Activated CD4-positive, alpha-beta memory T cell treated with anti-CD3 and anti-CD28 coated beads, Interleukin-2, amount 10 ng/mL, durations not matched to agents 7 days and 5 days (primary cell): ENCODE measurements around the gene VTI1A. TPM values are rescaled to one million over a fixed set of nuclear protein-coding genes. Genes with fewer than 3 reads are reported as not detected.

Experiments
- CTCF ChIA-PET: fragments of 350-600 bp; sonication (Branson Sonifier 250); formaldehyde crosslinking; loops from one replicate; lab custom pipeline; 2021; ENCODE audit warnings: antibody characterized with exemption, inconsistent platforms; lab: Charles Lee
- POLR2A ChIA-PET: fragments of 350-600 bp; sonication (Branson Sonifier 250); formaldehyde crosslinking; loops from one replicate; lab custom pipeline; 2021; ENCODE audit warnings: antibody characterized with exemption; lab: Charles Lee
- DNase-seq: peaks from one replicate; pipeline ENCODE4 v3.0.0-alpha.2; 2020
- H3K27ac Mint-ChIP-seq: one replicate; pipeline ENCODE4 v1.8.0; 2021; ENCODE audit warnings: mild to moderate bottlenecking, mixed read lengths
- H3K27me3 Mint-ChIP-seq: one replicate; pipeline ENCODE4 v1.8.0; 2021; ENCODE audit warnings: mixed read lengths
- H3K36me3 Mint-ChIP-seq: one replicate; pipeline ENCODE4 v1.8.0; 2021; ENCODE audit warnings: low read depth, mixed read lengths
- H3K4me1 Mint-ChIP-seq: one replicate; pipeline ENCODE4 v1.8.0; 2021; ENCODE audit warnings: mixed read lengths
- H3K4me3 Mint-ChIP-seq: one replicate; pipeline ENCODE4 v1.8.0; 2021; ENCODE audit warnings: mild to moderate bottlenecking, mixed read lengths
- H3K9me3 Mint-ChIP-seq: one replicate; pipeline ENCODE4 v1.8.0; 2021; ENCODE audit warnings: mixed read lengths
- total RNA-seq, 2 experiments: library from RNA; stranded (reverse); gene quantifications; one replicate each; pipeline ENCODE4 v1.2.3, GENCODE V29; 2021

The VTI1A gene
- total RNA-seq, 2 experiments from 2014 or later = 32.9 to 37.3 TPM

- peaks cover 26% of the 10 kb centered on the region for H3K4me1 Mint-ChIP-seq
- H3K4me3 Mint-ChIP-seq = no peak overlapping the region
- H3K36me3 Mint-ChIP-seq = peaks cover 8% of the 10 kb centered on the region
- DNase-seq = no peak
- POLR2A ChIA-PET = no interaction called here
- no peaks in the 10 kb centered on the region for H3K9me3 Mint-ChIP-seq
- H3K27ac Mint-ChIP-seq = no peak overlapping the region
- H3K27me3 Mint-ChIP-seq = no peaks in the 10 kb centered on the region
- CTCF ChIA-PET = no interaction called here
Measured at GRCh38 chr10:112515852-112516251, 68.8 kb downstream of the VTI1A start.

- ChIA-PET POLR2A (no interaction called here), CTCF (no interaction called here)
- H3K9me3 Mint-ChIP-seq = no peaks in the 10 kb centered on the region
- H3K4me1 Mint-ChIP-seq = peaks cover 24% of the 10 kb centered on the region
- H3K27me3 Mint-ChIP-seq = no peaks in the 10 kb centered on the region
- H3K4me3 Mint-ChIP-seq = no peak overlapping the region
- no peak for DNase-seq
- H3K27ac Mint-ChIP-seq = no peak overlapping the region
- peaks cover 3% of the 10 kb centered on the region for H3K36me3 Mint-ChIP-seq
Measured at GRCh38 chr10:112517451-112517862, 70.4 kb downstream of the VTI1A start.

GRCh38 chr10:112519133-112519761 is 72.2 kb downstream of the VTI1A start:
- Mint-ChIP-seq H3K4me1 (peaks cover 24% of the 10 kb centered on the region), H3K27me3 (no peaks in the 10 kb centered on the region), H3K9me3 (no peaks in the 10 kb centered on the region), H3K36me3 (peaks cover 3% of the 10 kb centered on the region), H3K27ac (no peak overlapping the region), H3K4me3 (no peak overlapping the region)
- POLR2A ChIA-PET = interaction anchor here (2.0 kb wide), 1 partner anchor 13 kb away, joined by 8 read pairs; no protein-coding TSS in a partner anchor
- DNase-seq = no peak
- CTCF ChIA-PET = interaction anchor here (1.0 to 1.1 kb wide), 2 partner anchors 10 to 13 kb away, joined by 3 read pairs; no protein-coding TSS in a partner anchor

- H3K27me3 Mint-ChIP-seq = no peaks in the 10 kb centered on the region
- no peak overlapping the region for H3K27ac Mint-ChIP-seq
- ChIA-PET CTCF (no interaction called here), POLR2A (no interaction called here)
- H3K9me3 Mint-ChIP-seq = no peaks in the 10 kb centered on the region
- H3K4me1 Mint-ChIP-seq = peaks cover 37% of the 10 kb centered on the region
- H3K4me3 Mint-ChIP-seq = no peak overlapping the region
- DNase-seq = no peak
- H3K36me3 Mint-ChIP-seq = peaks cover 3% of the 10 kb centered on the region
Measured at GRCh38 chr10:112520914-112521313, 73.9 kb downstream of the VTI1A start.

GRCh38 chr10:112524641-112525040 is 77.6 kb downstream of the VTI1A start:
- POLR2A ChIA-PET = no interaction called here
- DNase-seq = no peak
- H3K27me3 Mint-ChIP-seq = no peaks in the 10 kb centered on the region
- no peaks in the 10 kb centered on the region for H3K9me3 Mint-ChIP-seq
- H3K4me3 Mint-ChIP-seq = no peak overlapping the region
- H3K4me1 Mint-ChIP-seq = peaks cover 23% of the 10 kb centered on the region
- CTCF ChIA-PET = no interaction called here
- peaks cover 13% of the 10 kb centered on the region for H3K36me3 Mint-ChIP-seq
- H3K27ac Mint-ChIP-seq = no peak overlapping the region

- peaks cover 22% of the 10 kb centered on the region for H3K4me1 Mint-ChIP-seq
- POLR2A ChIA-PET = no interaction called here
- H3K27me3 Mint-ChIP-seq = no peaks in the 10 kb centered on the region
- no peak overlapping the region for H3K27ac Mint-ChIP-seq
- no peaks in the 10 kb centered on the region for H3K9me3 Mint-ChIP-seq
- H3K4me3 Mint-ChIP-seq = no peak overlapping the region
- CTCF ChIA-PET = no interaction called here
- peaks cover 15% of the 10 kb centered on the region for H3K36me3 Mint-ChIP-seq
- DNase-seq = no peak
Measured at GRCh38 chr10:112525200-112525599, 78.2 kb downstream of the VTI1A start.

- peaks cover 6% of the 10 kb centered on the region for H3K9me3 Mint-ChIP-seq
- DNase-seq = no peak
- POLR2A ChIA-PET = interaction anchor here (1.7 kb wide), 1 partner anchor 10 kb away, joined by 5 read pairs; no protein-coding TSS in a partner anchor
- H3K4me1 Mint-ChIP-seq = peaks cover 29% of the 10 kb centered on the region
- H3K27ac Mint-ChIP-seq = no peak overlapping the region
- H3K27me3 Mint-ChIP-seq = no peaks in the 10 kb centered on the region
- H3K4me3 Mint-ChIP-seq = no peak overlapping the region
- H3K36me3 Mint-ChIP-seq = peaks cover 22% of the 10 kb centered on the region
- CTCF ChIA-PET = no interaction called here
Measured at GRCh38 chr10:112526139-112526538, 79.1 kb downstream of the VTI1A start.

- POLR2A ChIA-PET = interaction anchor here (1.7 kb wide), 1 partner anchor 9 kb away, joined by 5 read pairs; no protein-coding TSS in a partner anchor
- CTCF ChIA-PET = no interaction called here
- Mint-ChIP-seq H3K4me1 (peaks cover 37% of the 10 kb centered on the region), H3K9me3 (peaks cover 6% of the 10 kb centered on the region), H3K4me3 (no peak overlapping the region), H3K36me3 (peaks cover 27% of the 10 kb centered on the region), H3K27me3 (no peaks in the 10 kb centered on the region), H3K27ac (no peak overlapping the region)
- DNase-seq = no peak
Measured at GRCh38 chr10:112526906-112527305, 79.9 kb downstream of the VTI1A start.

- ChIA-PET POLR2A (no interaction called here), CTCF (no interaction called here)
- H3K9me3 Mint-ChIP-seq = peaks cover 6% of the 10 kb centered on the region
- no peak overlapping the region for H3K27ac Mint-ChIP-seq
- peaks cover 2% of the 10 kb centered on the region for H3K27me3 Mint-ChIP-seq
- peaks cover 47% of the 10 kb centered on the region for H3K4me1 Mint-ChIP-seq
- peaks cover 32% of the 10 kb centered on the region for H3K36me3 Mint-ChIP-seq
- DNase-seq = no peak
- H3K4me3 Mint-ChIP-seq = no peak overlapping the region
Measured at GRCh38 chr10:112528235-112528634, 81.2 kb downstream of the VTI1A start.

GRCh38 chr10:112531421-112531820 is 84.4 kb downstream of the VTI1A start:
- Mint-ChIP-seq H3K4me3 (no peak overlapping the region), H3K27me3 (peaks cover 6% of the 10 kb centered on the region), H3K36me3 (peaks cover 34% of the 10 kb centered on the region), H3K4me1 (peaks cover 38% of the 10 kb centered on the region), H3K27ac (peak overlapping the region; percentile 31), H3K9me3 (peaks cover 6% of the 10 kb centered on the region)
- ChIA-PET POLR2A (interaction anchor here (0.8 to 2.1 kb wide), 3 partner anchors 13 to 157 kb away, joined by 3 to 8 read pairs (median 5); partner anchors contain the start of genes VTI1A and ZDHHC6), CTCF (interaction anchor here (1.2 kb wide), 1 partner anchor 12 kb away, joined by 3 read pairs; no protein-coding TSS in a partner anchor)
- DNase-seq = no peak

GRCh38 chr10:112532189-112532588 is 85.2 kb downstream of the VTI1A start:
- POLR2A ChIA-PET = interaction anchor here (1.9 to 2.1 kb wide), 2 partner anchors 13 to 85 kb away, joined by 5 to 8 read pairs; partner anchors contain the start of genes VTI1A and ZDHHC6
- H3K27me3 Mint-ChIP-seq = peaks cover 6% of the 10 kb centered on the region
- CTCF ChIA-PET = interaction anchor here (1.2 kb wide), 1 partner anchor 13 kb away, joined by 3 read pairs; no protein-coding TSS in a partner anchor
- peak overlapping the region; percentile 45 for H3K27ac Mint-ChIP-seq
- H3K9me3 Mint-ChIP-seq = peaks cover 6% of the 10 kb centered on the region
- H3K4me1 Mint-ChIP-seq = peaks cover 38% of the 10 kb centered on the region
- no peak for DNase-seq
- peak overlapping the region; percentile 67 for H3K4me3 Mint-ChIP-seq
- H3K36me3 Mint-ChIP-seq = peaks cover 29% of the 10 kb centered on the region

- Mint-ChIP-seq H3K4me3 (no peak overlapping the region), H3K9me3 (peaks cover 6% of the 10 kb centered on the region), H3K27me3 (peaks cover 6% of the 10 kb centered on the region), H3K36me3 (peaks cover 30% of the 10 kb centered on the region), H3K27ac (no peak overlapping the region), H3K4me1 (peaks cover 38% of the 10 kb centered on the region)
- CTCF ChIA-PET = no interaction called here
- POLR2A ChIA-PET = interaction anchor here (1.9 to 2.1 kb wide), 2 partner anchors 14 to 86 kb away, joined by 5 to 8 read pairs; partner anchors contain the start of genes VTI1A and ZDHHC6
- no peak for DNase-seq
Measured at GRCh38 chr10:112532956-112533355, 85.9 kb downstream of the VTI1A start.

- POLR2A ChIA-PET = no interaction called here
- Mint-ChIP-seq H3K27me3 (peaks cover 6% of the 10 kb centered on the region), H3K36me3 (peaks cover 28% of the 10 kb centered on the region), H3K4me3 (no peak overlapping the region), H3K27ac (no peak overlapping the region), H3K4me1 (peaks cover 37% of the 10 kb centered on the region), H3K9me3 (peaks cover 6% of the 10 kb centered on the region)
- CTCF ChIA-PET = no interaction called here
- no peak for DNase-seq
Measured at GRCh38 chr10:112533916-112534315, 86.9 kb downstream of the VTI1A start.
